ENCODE data around the gene SHC2.

SHC2 gene

DNA sequence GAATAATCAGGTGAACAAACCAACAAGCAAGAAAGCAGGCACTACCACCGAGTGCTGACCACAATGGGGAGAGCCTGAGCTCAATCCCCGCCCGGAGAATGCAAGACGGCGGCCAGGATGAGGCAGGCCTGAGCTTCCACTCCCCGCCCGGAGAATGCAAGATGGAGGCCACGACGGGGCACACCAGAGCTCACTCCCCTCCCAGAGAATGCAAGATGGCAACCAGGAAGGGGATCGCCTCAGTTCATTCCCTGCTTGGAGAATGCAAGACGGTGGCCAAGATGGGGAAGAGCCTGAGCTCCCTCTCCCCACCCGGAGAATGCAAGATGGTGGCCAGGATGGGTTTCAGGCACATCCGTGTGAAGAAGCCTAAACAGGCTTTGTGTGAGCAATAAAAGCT, 91.6 kb downstream of the SHC2 start:
- DNase-seq, result no peak

DNA sequence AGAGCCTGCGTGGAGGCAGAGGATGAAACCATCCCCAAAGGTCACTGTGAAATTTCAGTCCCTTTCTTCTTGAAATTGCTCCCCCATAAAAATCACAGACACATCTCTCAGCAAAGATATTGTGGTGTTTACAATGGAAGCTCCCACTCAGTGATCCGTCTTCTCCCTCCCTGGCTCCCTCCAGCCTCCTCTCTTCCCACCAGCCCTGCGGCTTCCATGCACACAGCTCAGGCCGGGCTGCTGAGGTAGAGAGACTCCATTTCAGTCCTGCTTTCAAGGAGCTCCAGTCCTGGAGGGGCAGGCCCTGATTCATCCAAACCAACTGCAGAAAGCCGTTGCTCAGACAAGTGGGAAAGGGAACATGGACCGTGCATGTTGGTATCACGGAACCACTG, 92.2 kb downstream of the SHC2 start:
- no peak for DNase-seq

DNA sequence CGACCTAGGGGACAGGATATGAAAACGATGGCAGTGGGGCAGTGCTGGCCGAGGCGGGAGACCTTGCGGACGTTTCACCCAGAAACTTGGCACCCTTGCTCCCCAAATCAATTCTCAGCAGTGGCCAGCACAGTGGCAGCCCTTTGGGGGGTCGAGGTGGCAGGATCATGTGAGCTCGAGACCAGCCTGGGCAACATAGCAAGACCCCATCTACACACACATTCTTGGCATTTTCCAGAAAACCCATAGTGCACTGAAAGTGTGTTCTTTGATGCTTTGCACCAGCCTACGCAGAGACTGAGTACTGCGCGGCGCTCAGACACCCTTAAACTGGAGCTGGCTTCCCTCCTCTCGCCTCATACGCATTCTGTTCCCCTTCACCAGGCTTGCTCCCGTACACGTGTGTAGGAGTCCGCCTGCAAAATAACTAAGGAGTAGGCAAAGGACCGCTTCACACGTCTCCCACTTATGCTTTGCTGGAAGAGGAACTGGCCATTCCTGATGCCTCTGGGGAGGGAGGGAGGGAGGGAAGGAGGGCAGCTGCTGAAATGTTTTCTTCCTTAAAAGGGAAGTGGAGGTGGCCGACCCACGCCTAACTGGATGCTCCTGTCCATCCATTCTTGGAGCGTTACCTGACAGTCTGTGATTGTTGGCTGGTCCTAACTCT, 92.7 kb downstream of the SHC2 start:
- no peak for DNase-seq

DNA sequence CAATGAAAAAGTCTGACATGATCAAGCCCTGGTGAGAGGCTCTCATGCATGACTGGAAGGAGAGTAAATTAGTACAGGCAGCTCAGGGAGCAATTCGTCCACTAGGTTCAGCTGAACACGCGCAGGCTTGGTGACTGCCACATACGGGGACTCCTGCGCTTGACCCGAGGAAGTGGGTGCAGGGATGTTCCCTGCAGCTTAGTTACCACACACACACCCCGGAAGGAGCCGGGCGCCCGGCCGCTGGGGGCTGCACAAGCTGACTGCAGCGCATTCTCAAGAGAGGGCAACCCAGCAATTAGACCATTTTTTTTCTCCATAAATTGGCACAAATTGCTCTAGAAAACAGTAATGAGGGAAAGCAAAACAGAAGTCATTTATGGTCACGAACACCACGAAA, 93.3 kb downstream of the SHC2 start:
- DNase-seq, result no peak

DNA sequence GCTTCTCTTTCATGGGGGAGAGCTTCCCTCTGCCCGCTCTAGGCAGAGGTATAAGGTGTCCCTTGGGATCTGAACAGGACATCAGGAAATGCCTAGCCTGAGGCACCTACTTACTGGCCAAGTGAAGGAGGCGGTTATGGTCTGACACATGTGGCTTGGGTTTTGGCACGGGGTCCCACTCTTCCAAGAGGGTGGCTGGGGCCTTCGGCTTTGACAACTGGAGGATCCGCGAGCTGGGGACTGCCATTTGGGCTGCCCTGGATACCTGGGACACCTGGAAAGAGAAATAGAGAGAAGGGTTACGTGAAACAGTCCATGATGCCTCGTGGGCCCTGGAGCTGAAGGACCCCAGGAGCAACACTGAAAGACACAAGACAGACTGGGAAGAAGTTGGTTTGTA, 93.9 kb downstream of the SHC2 start:
- DNase-seq, result no peak
